ENCODE results near the gene SDF2L1. TPM values are rescaled to one million over a fixed set of nuclear protein-coding genes. Genes with fewer than 3 reads are reported as not detected.

Gene SDF2L1
- total and polyA plus RNA-seq, 9 of the 15 experiments (the other 6 are each of a cell fraction or from before 2014, with no cell fraction given): 15.1 to 989 (median 124) TPM

DNA sequence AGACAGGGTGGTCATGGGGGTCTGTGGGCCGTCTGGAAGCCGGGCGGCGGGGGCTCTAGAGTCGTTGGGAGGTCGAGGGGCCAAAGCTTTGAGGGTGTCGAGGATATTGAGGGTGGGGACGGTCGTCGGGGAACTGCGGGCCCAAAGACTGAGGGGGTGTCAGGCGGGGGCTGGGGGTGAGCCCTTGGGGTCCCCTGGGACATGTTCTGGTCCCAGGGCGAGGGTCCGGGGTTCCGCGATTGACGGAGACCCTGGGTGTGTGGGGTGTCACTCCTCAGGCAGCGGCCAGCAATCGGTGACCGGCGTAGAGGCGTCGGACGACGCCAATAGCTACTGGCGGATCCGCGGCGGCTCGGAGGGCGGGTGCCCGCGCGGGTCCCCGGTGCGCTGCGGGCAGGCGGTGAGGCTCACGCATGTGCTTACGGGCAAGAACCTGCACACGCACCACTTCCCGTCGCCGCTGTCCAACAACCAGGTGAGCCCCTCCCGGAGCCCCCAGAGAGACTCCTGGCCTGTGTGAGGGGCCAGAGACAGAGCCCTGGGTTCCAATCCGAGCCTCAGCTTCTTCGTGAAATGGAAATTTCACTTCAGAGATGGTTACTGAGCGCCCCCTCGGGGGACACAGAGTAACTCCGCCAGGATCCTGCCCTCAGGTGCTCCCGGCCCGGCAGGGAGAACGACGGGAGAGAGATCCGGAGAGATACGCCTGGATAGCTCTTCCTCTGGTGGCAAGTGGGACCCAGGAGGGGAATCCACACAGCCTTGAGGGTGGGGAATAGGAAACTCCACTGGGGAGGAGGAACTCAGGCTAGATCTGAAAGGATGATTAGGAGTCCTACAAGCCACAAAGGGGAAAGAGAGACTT lies 714 bp downstream of the SDF2L1 start (continued):
- TF ChIP-seq HNRNPUL1 (IDR thresholded peaks at IDR 0.05; ENCODE audit: low read length) (no peak), SMC3 (conservative IDR thresholded peaks at IDR 0.05; ENCODE audit: insufficient read depth, low read depth, low read length) (peak; percentile 95), ZNF121 (CRISPR knock-in tag; conservative IDR thresholded peaks at IDR 0.05) (no peak), ZNF140 (CRISPR knock-in tag; IDR thresholded peaks at IDR 0.05) (no peak), JUN (IDR thresholded peaks at IDR 0.05; ENCODE audit: borderline replicate concordance, low read depth, low read length) (0 out of 2 replicates have a peak, but pooled peaks have one; percentile 0), JUN (CRISPR knock-in tag; IDR thresholded peaks at IDR 0.05; ENCODE audit: borderline replicate concordance) (no peak), ARNT (IDR thresholded peaks at IDR 0.05) (no peak), NCOA6 (IDR thresholded peaks at IDR 0.05) (no peak), ZFP30 (CRISPR knock-in tag; IDR thresholded peaks at IDR 0.05; ENCODE audit: borderline replicate concordance) (no peak), ZNF354B (CRISPR knock-in tag; IDR thresholded peaks at IDR 0.05) (no peak), ARID1B (IDR thresholded peaks at IDR 0.05) (no peak), DNMT1 (IDR thresholded peaks at IDR 0.05) (no peak), ETS2 (tag; IDR thresholded peaks at IDR 0.05; ENCODE audit: borderline replicate concordance, poor library complexity, severe bottlenecking) (no peak), JUND (IDR thresholded peaks at IDR 0.05; ENCODE audit: borderline replicate concordance, low read depth, low read length) (peak; percentile 82), JUND (tag; IDR thresholded peaks at IDR 0.05; ENCODE audit: borderline replicate concordance, low read depth, low read length) (no peak)
- TF ChIP-seq, protein P1, sequence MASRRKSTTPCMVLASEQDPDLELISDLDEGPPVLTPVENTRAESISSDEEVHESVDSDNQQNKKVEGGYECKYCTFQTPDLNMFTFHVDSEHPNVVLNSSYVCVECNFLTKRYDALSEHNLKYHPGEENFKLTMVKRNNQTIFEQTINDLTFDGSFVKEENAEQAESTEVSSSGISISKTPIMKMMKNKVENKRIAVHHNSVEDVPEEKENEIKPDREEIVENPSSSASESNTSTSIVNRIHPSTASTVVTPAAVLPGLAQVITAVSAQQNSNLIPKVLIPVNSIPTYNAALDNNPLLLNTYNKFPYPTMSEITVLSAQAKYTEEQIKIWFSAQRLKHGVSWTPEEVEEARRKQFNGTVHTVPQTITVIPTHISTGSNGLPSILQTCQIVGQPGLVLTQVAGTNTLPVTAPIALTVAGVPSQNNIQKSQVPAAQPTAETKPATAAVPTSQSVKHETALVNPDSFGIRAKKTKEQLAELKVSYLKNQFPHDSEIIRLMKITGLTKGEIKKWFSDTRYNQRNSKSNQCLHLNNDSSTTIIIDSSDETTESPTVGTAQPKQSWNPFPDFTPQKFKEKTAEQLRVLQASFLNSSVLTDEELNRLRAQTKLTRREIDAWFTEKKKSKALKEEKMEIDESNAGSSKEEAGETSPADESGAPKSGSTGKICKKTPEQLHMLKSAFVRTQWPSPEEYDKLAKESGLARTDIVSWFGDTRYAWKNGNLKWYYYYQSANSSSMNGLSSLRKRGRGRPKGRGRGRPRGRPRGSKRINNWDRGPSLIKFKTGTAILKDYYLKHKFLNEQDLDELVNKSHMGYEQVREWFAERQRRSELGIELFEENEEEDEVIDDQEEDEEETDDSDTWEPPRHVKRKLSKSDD (conservative IDR thresholded peaks at IDR 0.05; ENCODE audit: low read length): peak; percentile 91
- TF ChIP-seq, protein P2, sequence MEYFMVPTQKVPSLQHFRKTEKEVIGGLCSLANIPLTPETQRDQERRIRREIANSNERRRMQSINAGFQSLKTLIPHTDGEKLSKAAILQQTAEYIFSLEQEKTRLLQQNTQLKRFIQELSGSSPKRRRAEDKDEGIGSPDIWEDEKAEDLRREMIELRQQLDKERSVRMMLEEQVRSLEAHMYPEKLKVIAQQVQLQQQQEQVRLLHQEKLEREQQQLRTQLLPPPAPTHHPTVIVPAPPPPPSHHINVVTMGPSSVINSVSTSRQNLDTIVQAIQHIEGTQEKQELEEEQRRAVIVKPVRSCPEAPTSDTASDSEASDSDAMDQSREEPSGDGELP (CRISPR knock-in tag; IDR thresholded peaks at IDR 0.05; ENCODE audit: borderline replicate concordance): no peak
- TF ChIP-seq, protein P3, sequence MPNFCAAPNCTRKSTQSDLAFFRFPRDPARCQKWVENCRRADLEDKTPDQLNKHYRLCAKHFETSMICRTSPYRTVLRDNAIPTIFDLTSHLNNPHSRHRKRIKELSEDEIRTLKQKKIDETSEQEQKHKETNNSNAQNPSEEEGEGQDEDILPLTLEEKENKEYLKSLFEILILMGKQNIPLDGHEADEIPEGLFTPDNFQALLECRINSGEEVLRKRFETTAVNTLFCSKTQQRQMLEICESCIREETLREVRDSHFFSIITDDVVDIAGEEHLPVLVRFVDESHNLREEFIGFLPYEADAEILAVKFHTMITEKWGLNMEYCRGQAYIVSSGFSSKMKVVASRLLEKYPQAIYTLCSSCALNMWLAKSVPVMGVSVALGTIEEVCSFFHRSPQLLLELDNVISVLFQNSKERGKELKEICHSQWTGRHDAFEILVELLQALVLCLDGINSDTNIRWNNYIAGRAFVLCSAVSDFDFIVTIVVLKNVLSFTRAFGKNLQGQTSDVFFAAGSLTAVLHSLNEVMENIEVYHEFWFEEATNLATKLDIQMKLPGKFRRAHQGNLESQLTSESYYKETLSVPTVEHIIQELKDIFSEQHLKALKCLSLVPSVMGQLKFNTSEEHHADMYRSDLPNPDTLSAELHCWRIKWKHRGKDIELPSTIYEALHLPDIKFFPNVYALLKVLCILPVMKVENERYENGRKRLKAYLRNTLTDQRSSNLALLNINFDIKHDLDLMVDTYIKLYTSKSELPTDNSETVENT (CRISPR knock-in tag; IDR thresholded peaks at IDR 0.05): no peak
- TF ChIP-seq, protein P4, sequence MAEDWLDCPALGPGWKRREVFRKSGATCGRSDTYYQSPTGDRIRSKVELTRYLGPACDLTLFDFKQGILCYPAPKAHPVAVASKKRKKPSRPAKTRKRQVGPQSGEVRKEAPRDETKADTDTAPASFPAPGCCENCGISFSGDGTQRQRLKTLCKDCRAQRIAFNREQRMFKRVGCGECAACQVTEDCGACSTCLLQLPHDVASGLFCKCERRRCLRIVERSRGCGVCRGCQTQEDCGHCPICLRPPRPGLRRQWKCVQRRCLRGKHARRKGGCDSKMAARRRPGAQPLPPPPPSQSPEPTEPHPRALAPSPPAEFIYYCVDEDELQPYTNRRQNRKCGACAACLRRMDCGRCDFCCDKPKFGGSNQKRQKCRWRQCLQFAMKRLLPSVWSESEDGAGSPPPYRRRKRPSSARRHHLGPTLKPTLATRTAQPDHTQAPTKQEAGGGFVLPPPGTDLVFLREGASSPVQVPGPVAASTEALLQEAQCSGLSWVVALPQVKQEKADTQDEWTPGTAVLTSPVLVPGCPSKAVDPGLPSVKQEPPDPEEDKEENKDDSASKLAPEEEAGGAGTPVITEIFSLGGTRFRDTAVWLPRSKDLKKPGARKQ (CRISPR knock-in tag; IDR thresholded peaks at IDR 0.05): no peak
- TF ChIP-seq, protein P5, sequence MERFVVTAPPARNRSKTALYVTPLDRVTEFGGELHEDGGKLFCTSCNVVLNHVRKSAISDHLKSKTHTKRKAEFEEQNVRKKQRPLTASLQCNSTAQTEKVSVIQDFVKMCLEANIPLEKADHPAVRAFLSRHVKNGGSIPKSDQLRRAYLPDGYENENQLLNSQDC (CRISPR knock-in tag; IDR thresholded peaks at IDR 0.05): no peak
